Stimulated activated CD8-positive, alpha-beta memory T cell treated with anti-CD3 and anti-CD28 coated beads, Interleukin-2, amount 100 ng/mL, for 1 hour (primary cell): ENCODE measurements around the gene AOPEP.

ENCODE experiments used
- DNase-seq, 2 donors: peaks; one replicate each; pipeline ENCODE4 v3.0.0-alpha.2; 2020; ENCODE audit warnings: low read depth in 2 of 2

Gene AOPEP

DNA sequence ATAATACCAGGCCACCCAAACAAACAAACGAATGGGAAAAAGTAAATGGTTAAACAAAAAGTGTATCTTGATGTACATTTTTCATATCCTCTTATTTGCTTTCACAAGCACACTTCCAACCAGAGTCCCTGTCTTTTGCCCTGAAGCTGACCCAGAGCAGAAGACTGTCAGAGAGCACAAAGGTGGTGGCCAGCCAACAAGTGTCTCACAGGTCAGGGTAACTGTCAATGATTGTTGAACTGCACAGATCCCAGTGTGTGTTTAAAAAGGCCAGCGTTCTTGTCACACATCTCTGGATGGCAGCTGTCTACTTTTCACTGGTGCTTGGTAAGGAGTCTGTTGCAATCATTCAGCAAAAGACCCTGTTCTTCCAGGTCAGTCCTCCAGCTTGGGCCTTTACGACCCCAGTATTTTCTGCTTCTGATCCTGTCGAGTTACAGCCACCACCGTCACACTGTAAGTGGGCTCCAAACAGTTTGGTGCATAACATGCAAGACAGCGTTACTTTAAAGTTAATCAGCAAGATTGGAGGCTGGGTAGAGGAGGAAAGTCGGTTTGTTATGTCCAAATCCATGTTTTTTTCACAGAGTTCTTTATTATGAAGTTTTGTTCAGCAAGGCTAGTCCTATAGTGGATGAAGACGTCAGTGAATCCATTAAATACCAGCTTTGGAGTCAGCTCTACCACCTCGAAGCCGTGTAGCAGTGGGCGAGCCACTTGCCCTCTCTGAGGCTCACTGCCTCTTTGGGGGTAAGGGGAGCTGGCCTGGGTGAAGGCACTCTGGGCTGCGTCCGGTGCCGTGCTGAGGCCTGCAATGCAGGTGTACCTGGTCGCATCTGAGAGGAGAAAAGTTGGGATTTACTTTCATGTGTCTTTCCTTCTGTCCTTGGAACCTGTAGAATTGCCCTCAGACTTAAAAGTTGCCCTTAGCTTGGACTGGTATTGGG, 265.7 kb downstream of the AOPEP start:
- DNase-seq, result no peak

DNA sequence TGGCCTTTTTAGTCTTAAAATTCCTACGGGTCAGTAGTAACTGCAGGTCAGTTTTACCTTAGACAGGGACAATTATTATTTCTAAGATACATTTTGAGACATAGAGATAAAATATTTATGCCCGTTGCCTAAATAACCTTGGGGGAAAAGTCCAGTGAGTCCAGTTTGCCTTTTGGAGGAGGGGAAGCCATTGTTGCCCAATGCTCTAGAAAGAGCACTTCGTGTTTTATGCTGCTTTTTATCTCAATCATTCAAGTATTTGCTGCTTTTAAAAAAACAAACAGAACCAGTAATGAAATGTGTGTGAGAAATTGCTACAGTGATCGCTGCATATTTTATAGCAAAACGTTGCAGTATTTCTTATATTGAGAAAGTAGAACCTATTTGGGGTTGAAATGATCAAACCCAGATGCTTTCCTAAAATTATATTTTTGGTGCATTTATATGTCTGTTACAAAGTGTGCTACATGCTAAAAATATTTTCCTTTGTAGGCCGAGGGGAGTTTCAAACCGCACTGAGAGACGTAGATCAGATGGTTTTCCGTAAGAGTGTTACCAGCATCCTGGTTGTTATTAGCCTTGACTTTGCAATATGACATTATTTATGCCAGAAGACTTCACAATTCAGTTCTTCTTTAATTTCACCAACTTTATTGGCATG, 266.8 kb downstream of the AOPEP start:
- DNase-seq, result no peak

DNA sequence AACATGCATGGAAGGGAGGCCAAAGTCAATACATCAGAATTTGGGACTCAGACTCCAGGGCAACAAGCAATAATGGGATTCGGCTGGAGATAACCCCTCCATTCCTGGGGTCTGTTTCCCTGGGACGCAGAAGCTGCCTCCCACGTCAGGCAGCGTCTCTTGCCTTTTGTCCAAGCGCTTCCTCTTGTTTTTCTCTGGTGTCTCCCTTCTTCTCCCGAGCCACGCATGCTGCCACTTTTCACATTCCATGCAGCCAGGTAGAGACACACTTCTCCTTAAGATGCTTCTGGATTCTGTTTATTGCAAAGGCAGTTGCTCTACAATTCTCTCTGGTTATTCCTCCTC, 267.3 kb downstream of the AOPEP start:
- DNase-seq, result no peak

DNA sequence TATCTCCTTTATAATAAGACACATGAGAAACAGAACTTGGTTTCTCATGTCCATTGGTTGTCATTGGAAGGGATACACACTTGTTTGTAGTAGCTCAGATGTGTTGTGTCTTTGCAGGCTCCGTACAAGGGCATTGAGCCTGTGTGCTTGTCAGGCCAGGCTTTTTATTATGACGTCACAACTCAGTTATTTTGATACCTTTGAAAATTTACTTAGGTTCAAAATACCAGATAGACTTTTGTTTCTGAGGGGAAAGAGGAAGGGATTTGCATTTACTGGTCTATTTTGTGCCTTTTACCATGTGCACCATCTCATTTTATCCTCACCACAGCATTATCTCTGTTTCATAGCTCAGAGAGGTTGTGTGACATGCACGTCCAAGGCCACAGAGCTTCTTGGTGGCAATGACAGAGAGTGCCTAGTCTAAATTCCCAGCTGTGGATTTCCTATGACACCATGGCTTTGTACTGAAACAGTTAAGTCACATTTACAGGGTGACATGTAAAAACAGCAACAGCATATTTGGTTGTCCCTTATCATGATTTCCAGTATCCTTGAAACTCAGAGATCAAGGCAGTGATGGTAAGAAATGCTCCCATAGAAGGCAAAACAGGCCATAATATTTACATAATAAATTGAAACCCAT, 268.7 kb downstream of the AOPEP start:
- DNase-seq, result no peak

DNA sequence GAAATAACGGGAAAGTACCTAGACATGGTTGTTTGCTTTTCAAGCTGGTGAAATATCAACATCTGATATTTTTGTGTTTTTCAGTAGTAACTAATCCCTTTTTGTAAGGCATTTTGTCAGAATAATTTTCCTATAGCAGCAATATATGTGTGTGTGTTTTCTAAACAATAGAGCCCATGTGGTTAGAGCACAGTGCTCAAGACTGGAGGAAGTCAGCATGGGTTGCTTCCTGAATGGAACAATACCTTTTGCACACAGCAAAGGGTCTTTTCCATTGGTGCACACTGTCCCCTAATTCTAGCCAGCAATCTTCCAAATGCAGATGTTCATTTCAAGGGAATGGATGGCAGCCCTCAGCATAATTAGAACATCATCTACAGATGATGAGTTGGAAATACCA, 270.1 kb downstream of the AOPEP start:
- DNase-seq, result no peak

DNA sequence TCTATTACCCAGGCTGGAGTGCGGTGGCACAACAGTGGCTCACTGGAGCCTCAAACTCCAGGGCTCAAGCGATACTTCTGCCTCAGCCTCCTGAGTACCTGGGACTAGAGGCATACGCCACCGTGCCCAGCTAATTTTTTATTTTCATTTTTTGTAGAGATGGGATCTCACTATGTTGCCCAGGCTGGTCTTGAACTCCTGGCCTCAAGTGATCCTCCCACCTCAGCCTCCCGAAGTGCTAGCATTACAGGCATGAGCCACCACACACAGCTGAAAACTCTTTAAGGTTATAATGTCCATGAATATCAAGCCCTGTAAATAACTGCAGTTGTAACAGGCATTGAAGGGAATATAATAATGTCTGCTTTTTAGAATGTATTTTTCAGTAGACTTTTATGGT, 271.2 kb downstream of the AOPEP start:
- no peak for DNase-seq

DNA sequence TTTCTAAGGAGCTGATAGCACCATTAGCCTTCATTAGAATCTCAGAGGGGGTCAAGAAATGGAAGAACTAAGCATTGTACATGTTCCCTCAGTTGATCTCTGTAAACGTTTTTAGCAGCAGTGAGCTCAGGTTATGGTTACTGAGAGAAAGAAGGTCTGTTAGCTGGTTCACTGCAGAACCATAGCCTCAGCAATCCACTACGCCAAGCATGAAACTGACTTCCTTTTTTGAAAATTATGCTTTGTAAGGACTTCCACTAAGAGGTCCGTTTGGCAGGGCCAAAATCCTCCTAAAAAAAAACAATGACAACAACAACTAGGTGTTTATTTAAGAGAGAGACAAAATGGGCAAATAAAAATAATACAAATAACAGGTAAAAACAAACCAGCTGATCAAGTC, 273.3 kb downstream of the AOPEP start:
- DNase-seq, result no peak

DNA sequence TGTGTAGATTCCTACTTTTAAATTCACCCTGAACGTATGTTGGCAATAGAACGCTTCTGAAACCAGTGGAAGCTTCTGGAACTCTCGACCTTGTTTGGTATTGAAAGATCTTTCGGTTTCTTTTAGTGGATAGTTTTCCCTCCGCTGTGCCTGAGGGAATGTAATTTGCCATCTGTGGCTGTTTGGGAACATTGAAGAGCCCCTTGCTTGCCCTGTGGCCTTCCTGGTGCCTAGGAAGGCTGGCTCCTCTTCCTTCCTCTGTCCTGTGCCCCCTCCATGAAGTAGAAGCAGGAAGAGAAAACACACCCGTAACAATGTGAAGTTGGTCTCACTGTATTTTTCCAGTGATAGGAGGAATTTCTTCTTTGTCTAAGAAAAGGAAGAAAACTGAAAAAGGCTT, 274.3 kb downstream of the AOPEP start:
- DNase-seq, result no peak

DNA sequence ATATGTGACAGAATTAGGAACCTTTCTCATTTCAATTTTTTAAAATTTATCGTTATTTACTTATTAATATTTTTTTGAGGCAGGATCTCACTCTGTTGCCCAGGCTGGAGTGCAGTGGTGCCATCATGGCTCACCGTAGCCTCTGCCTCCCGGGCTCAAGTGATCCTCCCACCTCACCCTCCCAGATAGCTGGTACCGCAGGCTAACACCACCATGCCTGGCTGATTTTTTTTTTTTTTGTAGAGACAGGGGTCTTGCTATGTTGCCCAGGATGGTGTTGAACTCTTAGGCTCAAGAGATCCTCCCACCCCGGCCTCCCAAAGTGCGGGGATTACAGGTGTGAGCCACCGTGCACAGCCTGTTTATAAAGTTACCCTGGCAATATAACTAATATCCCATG, 275.2 kb downstream of the AOPEP start:
- no peak for DNase-seq

DNA sequence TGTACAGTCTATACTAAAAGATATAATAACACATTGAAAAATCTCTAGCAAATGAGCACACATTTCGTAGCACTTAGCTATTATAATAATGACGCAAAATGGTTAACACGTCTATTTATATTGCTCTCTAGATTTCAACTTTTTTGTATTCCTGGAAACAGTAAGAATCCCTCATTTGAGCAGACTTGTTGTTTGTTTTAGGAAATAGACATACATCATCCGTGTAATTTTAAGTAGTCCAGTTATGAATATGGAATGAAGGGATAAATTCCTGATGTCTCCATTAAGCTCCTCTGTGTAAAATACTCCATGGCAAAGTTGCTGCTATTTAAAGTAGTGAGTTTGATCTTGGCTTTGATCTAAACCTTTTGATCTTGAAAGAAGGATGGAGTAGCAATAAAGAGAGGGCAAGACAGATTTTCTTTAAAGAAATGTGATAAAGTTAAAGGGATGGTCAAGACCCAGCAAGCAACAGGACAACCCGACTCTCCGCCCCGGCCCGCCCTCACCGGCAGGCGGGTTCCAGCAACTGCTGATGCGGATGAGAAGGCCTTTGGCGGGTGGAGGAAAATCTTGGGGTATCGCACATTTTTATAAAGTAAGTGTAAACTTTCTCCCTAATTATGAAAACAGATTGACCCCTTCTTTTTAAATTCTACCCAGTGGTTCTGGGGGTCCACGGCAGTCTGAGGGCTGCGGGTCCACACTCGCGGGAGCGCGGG, 277.4 kb downstream of the AOPEP start:
- no peak for DNase-seq

DNA sequence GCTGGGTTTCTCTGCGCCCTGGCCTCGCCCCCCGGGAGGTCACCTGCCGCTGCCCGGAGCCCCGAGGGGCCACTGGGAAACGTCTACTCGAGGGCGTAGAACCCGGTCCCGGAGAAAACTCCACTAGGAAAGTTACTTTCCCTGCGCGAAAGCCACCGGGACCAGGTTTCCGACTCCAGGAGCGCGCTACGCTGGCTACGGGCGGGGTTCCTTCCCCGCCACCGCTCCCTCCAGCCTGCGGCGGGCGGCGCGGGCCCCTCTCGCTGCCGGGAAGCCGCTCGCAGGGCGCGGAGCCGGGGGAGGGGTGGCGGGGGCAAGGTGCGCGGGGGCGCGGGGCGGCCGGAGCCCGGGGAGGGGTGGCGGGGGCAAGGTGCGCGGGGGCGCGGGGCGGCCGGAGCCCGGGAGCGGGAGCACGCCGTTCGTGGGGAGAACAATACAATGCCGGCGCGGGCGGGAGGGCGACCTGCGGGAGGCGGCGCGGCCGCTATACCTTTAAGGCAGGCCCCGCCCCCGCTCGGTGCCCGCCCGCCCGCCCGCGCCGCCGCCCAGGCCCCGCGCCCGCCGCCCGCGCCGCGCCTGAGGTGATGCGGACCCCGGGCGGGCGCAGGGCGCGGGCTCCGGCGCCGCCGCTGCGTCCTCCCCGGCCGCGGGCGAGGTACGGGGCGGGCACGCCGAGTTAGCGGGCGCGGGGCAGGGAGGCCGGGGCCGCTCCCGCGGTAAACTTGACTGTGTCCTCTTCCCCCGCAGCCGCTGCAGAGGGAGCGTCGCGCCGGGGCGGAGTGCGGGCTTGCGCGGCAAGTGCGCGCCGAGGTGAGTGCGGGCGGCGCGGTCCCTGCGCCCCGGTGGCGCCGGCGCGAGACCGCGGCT, 278.1 kb downstream of the AOPEP start:
- DNase-seq, result no peak

DNA sequence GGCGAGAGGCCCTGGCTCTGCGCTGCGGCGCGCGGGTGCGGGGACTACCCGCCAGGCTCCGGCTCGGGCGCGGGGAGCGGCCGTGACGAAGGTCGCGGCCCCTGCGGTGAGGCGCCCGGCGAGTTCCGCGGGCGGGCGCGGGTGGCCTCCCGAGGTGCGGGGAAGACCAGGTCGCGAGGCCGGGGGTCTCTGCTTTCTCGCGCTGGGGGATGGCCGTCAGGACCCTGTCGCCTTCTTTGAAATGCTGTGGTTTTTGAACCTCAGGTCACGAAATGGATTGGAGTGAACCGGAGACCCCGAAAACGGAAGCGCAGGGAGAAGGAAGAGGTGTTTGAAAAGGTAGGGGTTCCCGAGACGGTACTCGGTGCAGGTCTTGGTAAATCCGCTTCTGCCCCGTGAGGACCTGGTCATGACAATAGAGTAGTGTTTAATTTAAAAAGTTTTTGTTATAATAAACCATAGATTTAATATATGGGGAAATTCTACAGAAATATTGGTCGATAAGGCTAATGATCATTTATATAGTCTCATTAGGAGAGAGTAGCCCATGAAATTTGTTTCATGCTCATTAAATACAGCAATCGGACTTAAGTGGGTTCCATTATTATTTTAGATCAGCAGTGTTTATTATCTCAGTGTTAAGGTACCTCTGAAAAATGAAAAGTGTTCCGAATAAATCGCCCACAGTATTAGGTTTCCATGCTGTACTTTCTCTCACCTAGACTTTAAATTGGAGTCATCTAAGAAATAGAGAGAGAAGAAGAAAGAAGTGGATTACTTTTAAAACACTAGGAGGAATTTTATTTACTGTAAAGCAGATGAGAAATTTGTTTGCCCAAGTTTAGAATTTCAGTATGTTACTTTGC, 279.0 kb downstream of the AOPEP start:
- DNase-seq, result no peak

DNA sequence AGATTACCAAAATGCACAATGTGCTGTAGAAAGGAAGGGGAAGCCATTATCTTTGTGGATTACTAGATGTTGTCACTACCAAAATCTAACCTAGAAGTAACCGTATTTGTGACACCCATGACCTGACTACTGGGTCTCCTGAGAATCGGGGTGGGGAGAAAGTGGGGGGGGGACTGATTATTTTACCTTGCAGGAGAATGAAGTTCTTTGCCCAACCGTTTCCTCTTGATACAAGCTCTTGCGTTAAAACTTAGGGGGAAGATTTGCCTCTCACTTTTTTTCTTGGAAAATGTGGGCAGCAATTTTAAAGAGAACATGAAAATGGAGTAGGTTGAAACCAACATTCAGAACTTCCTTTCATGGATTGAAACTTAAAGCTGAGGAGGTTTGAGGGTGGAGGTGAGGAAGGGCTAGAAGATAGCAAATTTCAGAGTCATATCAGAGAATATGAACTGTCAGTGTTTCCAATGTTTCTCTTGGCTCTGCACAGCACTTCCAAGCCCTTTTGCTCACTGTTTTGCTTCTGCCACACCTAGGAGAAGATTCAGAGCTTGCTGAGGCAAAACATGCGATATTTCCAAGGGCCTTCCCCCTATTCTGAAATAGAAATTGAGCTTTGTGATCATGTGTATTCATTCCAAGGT, 280.8 kb downstream of the AOPEP start:
- no peak for DNase-seq

DNA sequence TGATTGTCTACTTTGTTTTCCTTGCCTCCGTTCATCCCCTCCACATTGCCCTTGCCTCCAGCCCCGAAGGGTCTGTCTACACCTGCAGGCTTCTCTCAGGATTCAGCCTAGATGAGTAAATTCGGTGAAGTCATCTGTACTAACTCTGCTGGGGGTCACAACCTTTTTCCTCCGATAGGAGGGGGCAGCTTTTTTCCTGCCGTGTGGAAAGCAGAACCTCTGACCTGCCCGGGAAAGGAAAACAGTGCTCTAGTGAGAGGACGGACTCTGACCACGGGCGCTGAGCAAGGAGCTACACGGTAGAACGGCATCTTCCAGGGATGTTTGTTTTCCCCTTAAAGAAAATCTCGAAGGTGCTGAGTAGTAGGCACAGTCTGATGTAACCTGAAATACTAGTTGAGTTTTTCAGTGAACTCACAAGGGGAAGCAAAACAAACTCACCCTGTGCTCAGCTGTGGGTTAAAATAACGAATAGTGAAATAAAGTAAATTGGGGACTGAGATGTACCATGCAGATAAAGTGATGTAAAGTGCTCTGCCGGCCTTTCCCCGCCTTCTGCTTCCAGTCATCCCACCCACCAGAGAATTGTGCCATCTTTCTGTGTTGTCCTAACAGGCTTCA, 281.8 kb downstream of the AOPEP start:
- no peak for DNase-seq

DNA sequence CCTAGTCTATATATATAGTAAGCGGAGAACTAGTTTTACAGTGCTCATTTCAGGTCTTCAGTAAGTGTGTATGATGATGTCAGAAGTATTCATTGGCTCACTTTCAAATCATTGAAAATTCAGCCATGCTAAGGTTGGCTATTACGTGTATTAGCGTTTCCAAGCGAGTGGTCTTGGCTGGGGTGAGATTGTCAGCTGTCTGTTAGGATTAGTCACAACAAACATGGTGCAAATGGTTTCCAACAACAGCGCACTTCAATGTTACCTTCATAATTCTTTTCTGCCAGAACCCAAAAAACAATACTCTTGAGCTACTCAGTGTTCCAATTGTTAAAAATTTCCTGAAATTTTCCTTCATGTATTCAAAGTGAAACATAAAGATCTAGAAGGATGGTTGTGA, 283.0 kb downstream of the AOPEP start:
- DNase-seq, result no peak

DNA sequence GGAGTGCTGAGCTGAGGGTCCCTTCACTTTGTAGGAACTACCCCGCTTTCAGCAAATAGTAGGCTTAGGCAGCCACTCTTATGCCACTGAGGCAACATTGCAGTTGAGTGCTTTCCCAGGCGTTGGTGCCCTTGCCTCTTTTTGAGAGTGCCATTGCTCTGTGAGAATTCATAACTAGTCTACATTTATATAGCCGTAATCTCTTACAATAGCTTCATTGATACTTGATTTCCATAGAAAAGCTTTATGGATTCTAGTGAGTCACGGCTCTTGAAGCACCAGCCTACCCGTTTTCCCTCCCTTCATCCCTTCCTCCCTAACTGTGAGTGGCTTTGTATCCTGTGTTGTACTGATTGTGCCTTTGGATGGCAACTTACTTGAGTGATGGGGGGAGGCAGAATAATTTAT, 283.9 kb downstream of the AOPEP start:
- DNase-seq, result no peak

DNA sequence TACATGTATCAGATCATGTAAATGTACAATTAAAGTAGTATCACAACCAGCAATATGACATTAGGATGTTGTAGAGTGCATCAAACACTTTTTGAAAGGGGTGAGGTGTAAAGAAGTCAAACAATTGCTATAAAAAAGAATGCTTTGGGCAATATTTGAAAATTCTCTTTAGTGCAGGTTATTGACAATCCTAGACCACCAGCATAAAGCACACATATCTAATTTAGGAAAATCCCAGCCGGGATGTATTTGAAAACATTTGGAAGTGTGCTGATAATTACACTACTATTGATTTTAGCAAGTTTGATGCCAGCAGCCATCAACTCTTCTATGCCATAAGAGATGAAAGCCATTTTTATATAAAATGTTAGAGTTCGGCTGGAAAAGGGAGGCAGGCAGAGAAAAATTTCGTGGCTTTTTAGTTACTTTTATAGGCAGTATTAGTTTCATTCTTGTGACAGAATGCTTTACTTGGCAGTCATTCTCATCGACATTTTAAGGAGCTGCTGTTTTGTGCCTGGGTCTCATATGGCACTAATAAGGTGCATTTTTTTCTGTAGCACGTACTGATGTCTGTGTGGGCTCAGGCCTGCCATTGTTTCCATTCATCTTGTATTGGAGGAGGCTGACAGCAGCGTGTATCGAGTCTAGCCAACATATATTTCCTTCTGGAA, 285.7 kb downstream of the AOPEP start:
- no peak for DNase-seq

DNA sequence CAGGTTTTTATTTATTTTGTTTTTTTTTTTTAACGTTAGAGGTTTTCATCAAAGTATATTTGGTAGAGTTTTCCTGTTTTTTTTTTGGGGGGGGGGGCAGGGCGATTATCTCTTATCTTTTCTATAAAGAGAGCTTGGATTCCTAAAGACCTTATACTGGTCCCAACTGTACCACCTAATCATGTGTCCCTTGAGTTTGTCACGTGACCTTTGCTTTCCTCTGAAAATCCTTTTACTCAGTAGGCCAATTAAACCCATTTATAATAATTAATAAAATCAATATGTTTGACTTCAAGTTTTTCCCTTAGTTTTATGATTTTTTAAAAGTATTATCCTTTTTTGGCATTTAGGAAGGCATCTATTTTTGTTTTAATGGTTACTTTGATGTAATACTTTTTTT, 286.4 kb downstream of the AOPEP start:
- DNase-seq, result no peak

DNA sequence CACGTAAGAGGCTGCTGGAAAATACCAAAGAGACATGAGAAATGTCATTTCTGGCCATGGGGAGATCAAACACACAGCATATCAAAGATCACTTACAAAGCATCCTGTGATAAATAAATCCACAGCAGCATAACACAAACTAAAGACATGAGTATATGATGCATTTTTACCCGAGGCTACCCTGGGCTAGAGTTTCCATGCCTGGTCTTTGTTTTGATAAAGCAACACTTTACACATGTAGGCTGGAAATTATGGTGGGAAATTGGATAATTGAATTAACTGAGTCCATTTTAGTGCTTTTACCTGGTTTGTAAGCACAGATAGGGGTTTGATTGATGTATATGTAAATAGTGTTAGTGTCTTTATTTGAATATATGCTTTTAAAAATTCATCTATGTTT, 288.4 kb downstream of the AOPEP start:
- no peak for DNase-seq
